CD4-positive, alpha-beta memory T cell (primary cell): Measurements from ENCODE around the gene AZIN2. TPM values are rescaled to one million over a fixed set of nuclear protein-coding genes. Genes with fewer than 3 reads are reported as not detected.
"Not testable (repeated sequence)": the region's sequence is repeated elsewhere in the genome, so short reads cannot be mapped to it uniquely, and the experiment has no call there.

Experiments
- CTCF ChIA-PET: fragments of 350-600 bp; sonication (Branson Sonifier 250); formaldehyde crosslinking; loops from one replicate; lab custom pipeline; 2021; ENCODE audit warnings: inconsistent platforms; ENCODE audit not compliant: partially characterized antibody; lab: Charles Lee
- POLR2A ChIA-PET: fragments of 350-600 bp; sonication (Branson Sonifier 250); formaldehyde crosslinking; loops from one replicate; lab custom pipeline; 2021; ENCODE audit not compliant: partially characterized antibody; lab: Charles Lee
- DNase-seq, 5 donors: peaks; one replicate each; pipeline versions ENCODE4 v3.0.0 to v3.0.0-alpha.2; 2020 to 2022; ENCODE audit warnings: mixed read lengths in 1 of 5
- H3K27ac ChIP-seq: one replicate; pipeline ENCODE4 v1.7.0; 2013; ENCODE audit warnings: low read depth, low read length
- H3K27me3 ChIP-seq: 2 replicates; pipeline ENCODE4 v1.7.0; 2013; ENCODE audit warnings: mild to moderate bottlenecking, low read length, moderate library complexity; ENCODE audit not compliant: insufficient read depth
- H3K36me3 ChIP-seq: 2 replicates; pipeline ENCODE4 v1.7.0; 2013; ENCODE audit warnings: mild to moderate bottlenecking, low read length, moderate library complexity; ENCODE audit not compliant: insufficient read depth
- H3K4me1 ChIP-seq: 2 replicates; pipeline ENCODE4 v1.7.0; 2013; ENCODE audit warnings: mild to moderate bottlenecking, low read length, moderate library complexity; ENCODE audit not compliant: insufficient read depth
- H3K4me3 ChIP-seq, 2 donors: one replicate each; pipeline ENCODE4 v1.7.0; 2013; ENCODE audit warnings: low read length in 2 of 2, mild to moderate bottlenecking in 1 of 2
- H3K9me3 ChIP-seq, 2 donors: one replicate each; pipeline ENCODE4 v1.7.0; 2013; ENCODE audit warnings: low read length in 2 of 2, control low read depth in 1 of 2; ENCODE audit not compliant: control insufficient read depth in 1 of 2
- H3K27ac Mint-ChIP-seq, 7 donors: one replicate each; pipeline ENCODE4 v1.8.0; 2020 to 2021; ENCODE audit warnings: mixed read lengths in 7 of 7, mild to moderate bottlenecking in 6 of 7, inconsistent platforms in 3 of 7, moderate library complexity in 3 of 7
- H3K27me3 Mint-ChIP-seq, 2 donors: one replicate each; pipeline ENCODE4 v1.8.0; 2020 to 2021; ENCODE audit warnings: mixed read lengths in 2 of 2
- H3K36me3 Mint-ChIP-seq, 2 donors: one replicate each; pipeline ENCODE4 v1.8.0; 2020 to 2021; ENCODE audit warnings: mixed read lengths in 2 of 2, inconsistent platforms in 1 of 2, mild to moderate bottlenecking in 1 of 2
- H3K4me1 Mint-ChIP-seq, 4 donors: one replicate each; pipeline ENCODE4 v1.8.0; 2020 to 2021; ENCODE audit warnings: mixed read lengths in 4 of 4, mild to moderate bottlenecking in 1 of 4
- H3K4me3 Mint-ChIP-seq, 8 donors: one replicate each; pipeline ENCODE4 v1.8.0; 2020 to 2021; ENCODE audit warnings: mixed read lengths in 8 of 8, mild to moderate bottlenecking in 7 of 8, moderate library complexity in 6 of 8, inconsistent platforms in 3 of 8
- H3K9me3 Mint-ChIP-seq, 8 donors: one replicate each; pipeline ENCODE4 v1.8.0; 2020 to 2021; ENCODE audit warnings: mixed read lengths in 8 of 8, mild to moderate bottlenecking in 5 of 8, inconsistent platforms in 3 of 8, moderate library complexity in 1 of 8
- intact Hi-C: fragments of 100-400 bp; cut with micrococcal nuclease; formaldehyde crosslinking; loops from one replicate; pipeline ENCODE4 v1.15.1; 2023
- polyA plus RNA-seq, 2 donors: library from polyadenylated mRNA; unstranded; fragments of 300-500 nt; fragmentation: Illumina TruSeq; gene quantifications; one replicate each; pipeline ENCODE4 v1.2.3, GENCODE V29; 2021
- total RNA-seq, 2 experiments: library from RNA; stranded (reverse); gene quantifications; one replicate each; pipeline ENCODE4 v1.2.3, GENCODE V29; 2021

Gene AZIN2
- total and polyA plus RNA-seq, 4 experiments from 2014 or later = 5.4 to 8.0 (median 6.8) TPM

GRCh38 chr1:33130297-33130696 is 49.3 kb downstream of the AZIN2 start:
- Histone ChIP-seq H3K36me3 (no peaks in the 10 kb centered on the region), H3K27ac (no peak overlapping the region), H3K4me1 (peaks cover 34% of the 10 kb centered on the region), H3K9me3 (no peaks in the 10 kb centered on the region), H3K27me3 (no peaks in the 10 kb centered on the region), H3K4me3 (no peak overlapping the region)
- Mint-ChIP-seq H3K27ac (peak overlapping the region; percentile 72 to 98 (median 88)), H3K4me3 (peak overlapping the region in 2 of 8 donors; percentile 0 to 33), H3K4me1 (peaks cover 34 to 61% (median 48%) of the 10 kb centered on the region in 4 donors), H3K36me3 (peaks cover 7 to 19% of the 10 kb centered on the region in 2 donors), H3K9me3 (peaks cover 0 to 2% (median 0%) of the 10 kb centered on the region in 8 donors), H3K27me3 (no peaks in the 10 kb centered on the region)
- ChIA-PET POLR2A (interaction anchor here (1.4 kb wide), 1 partner anchor 31 kb away, joined by 5 read pairs; no protein-coding TSS in a partner anchor), CTCF (no interaction called here)
- DNase-seq = no peak
- intact Hi-C loops = no loop called here

- Histone ChIP-seq H3K4me3 (no peak overlapping the region), H3K27ac (no peak overlapping the region), H3K27me3 (no peaks in the 10 kb centered on the region), H3K4me1 (peaks cover 28% of the 10 kb centered on the region), H3K9me3 (no peaks in the 10 kb centered on the region), H3K36me3 (no peaks in the 10 kb centered on the region)
- H3K27me3 Mint-ChIP-seq = no peaks in the 10 kb centered on the region
- no peak for DNase-seq
- intact Hi-C loops = no loop called here
- peak overlapping the region in 5 of 7 donors; percentile 80 to 98 (median 91) for H3K27ac Mint-ChIP-seq
- H3K4me1 Mint-ChIP-seq = peaks cover 30 to 52% (median 43%) of the 10 kb centered on the region in 4 donors
- peaks cover 0 to 2% (median 0%) of the 10 kb centered on the region in 8 donors for H3K9me3 Mint-ChIP-seq
- ChIA-PET POLR2A (no interaction called here), CTCF (no interaction called here)
- no peak overlapping the region for H3K4me3 Mint-ChIP-seq
- H3K36me3 Mint-ChIP-seq = peaks cover 5 to 13% of the 10 kb centered on the region in 2 donors
These were observed 50.2 kb downstream of the AZIN2 start for GRCh38 chr1:33131191-33131590.

- ChIA-PET CTCF (no interaction called here), POLR2A (no interaction called here)
- DNase-seq = no peak
These were observed 51.6 kb downstream of the AZIN2 start for GRCh38 chr1:33132549-33132948.

GRCh38 chr1:33133478-33134105 is 52.6 kb downstream of the AZIN2 start:
- H3K36me3 ChIP-seq = no peaks in the 10 kb centered on the region
- H3K4me3 Mint-ChIP-seq = no peak overlapping the region
- peaks cover 0 to 2% (median 0%) of the 10 kb centered on the region in 8 donors for H3K9me3 Mint-ChIP-seq
- CTCF ChIA-PET = interaction anchor here (1.3 to 1.6 kb wide), 2 partner anchors 38 to 162 kb away, joined by 3 read pairs; no protein-coding TSS in a partner anchor
- no peak overlapping the region for H3K27ac ChIP-seq
- H3K9me3 ChIP-seq = no peaks in the 10 kb centered on the region
- peaks cover 22 to 41% (median 29%) of the 10 kb centered on the region in 4 donors for H3K4me1 Mint-ChIP-seq
- no peak for DNase-seq
- H3K36me3 Mint-ChIP-seq = peaks cover 5% of the 10 kb centered on the region in 2 donors
- POLR2A ChIA-PET = no interaction called here
- H3K4me1 ChIP-seq = peaks cover 11% of the 10 kb centered on the region
- H3K27me3 ChIP-seq = no peaks in the 10 kb centered on the region
- peak overlapping the region; percentile 4 to 77 (median 39) for H3K27ac Mint-ChIP-seq
- H3K27me3 Mint-ChIP-seq = no peaks in the 10 kb centered on the region
- intact Hi-C loops = no loop called here
- no peak overlapping the region for H3K4me3 ChIP-seq

More at GRCh38 chr1:33132549-33132948, 51.6 kb downstream of the AZIN2 start:
- peak overlapping the region; percentile 34 to 94 (median 68) for H3K27ac Mint-ChIP-seq
- H3K4me1 ChIP-seq = peaks cover 21% of the 10 kb centered on the region
- no peak overlapping the region for H3K27ac ChIP-seq
- no peak overlapping the region for H3K4me3 ChIP-seq
- H3K9me3 Mint-ChIP-seq = peaks cover 0 to 2% (median 0%) of the 10 kb centered on the region in 8 donors
- H3K27me3 Mint-ChIP-seq = no peaks in the 10 kb centered on the region
- H3K4me1 Mint-ChIP-seq = peaks cover 25 to 40% (median 34%) of the 10 kb centered on the region in 4 donors
- no peaks in the 10 kb centered on the region for H3K27me3 ChIP-seq
- H3K9me3 ChIP-seq = no peaks in the 10 kb centered on the region
- intact Hi-C loops = no loop called here
- peaks cover 5 to 6% of the 10 kb centered on the region in 2 donors for H3K36me3 Mint-ChIP-seq
- no peaks in the 10 kb centered on the region for H3K36me3 ChIP-seq
- peak overlapping the region in 1 of 8 donors; percentile 31 for H3K4me3 Mint-ChIP-seq

GRCh38 chr1:33136041-33136440 is 55.1 kb downstream of the AZIN2 start:
- ChIA-PET POLR2A (interaction anchor here (1.1 kb wide), 1 partner anchor 9 kb away, joined by 5 read pairs; no protein-coding TSS in a partner anchor), CTCF (interaction anchor here (1.4 to 1.5 kb wide), 2 partner anchors 9 to 160 kb away, joined by 3 to 7 read pairs; no protein-coding TSS in a partner anchor)
- H3K27me3 Mint-ChIP-seq, H3K27ac ChIP-seq, H3K4me3 Mint-ChIP-seq, H3K4me3 ChIP-seq, intact Hi-C loops, H3K36me3 Mint-ChIP-seq, H3K9me3 Mint-ChIP-seq, H3K27me3 ChIP-seq, DNase-seq, H3K9me3 ChIP-seq, H3K4me1 ChIP-seq, H3K36me3 ChIP-seq: not testable (repeated sequence)
- H3K27ac Mint-ChIP-seq = peak overlapping the region in 2 of 7 donors; percentile 27 to 29
- peaks cover 10 to 20% (median 18%) of the 10 kb centered on the region in 4 donors for H3K4me1 Mint-ChIP-seq

GRCh38 chr1:33137800-33138199 is 56.8 kb downstream of the AZIN2 start:
- no peaks in the 10 kb centered on the region for H3K4me1 ChIP-seq
- no peaks in the 10 kb centered on the region for H3K36me3 ChIP-seq
- no peaks in the 10 kb centered on the region for H3K27me3 ChIP-seq
- H3K27ac Mint-ChIP-seq = peak overlapping the region in 3 of 7 donors; percentile 35 to 57 (median 53)
- ChIA-PET CTCF (interaction anchor here (1.3 to 2.0 kb wide), 5 partner anchors 10 to 158 kb away, joined by 4 to 7 read pairs (median 4); partner anchors contain the start of gene TRIM62), POLR2A (interaction anchor here (1.4 to 1.7 kb wide), 2 partner anchors 10 to 43 kb away, joined by 3 to 12 read pairs; no protein-coding TSS in a partner anchor)
- peaks cover 10 to 17% (median 13%) of the 10 kb centered on the region in 4 donors for H3K4me1 Mint-ChIP-seq
- no peaks in the 10 kb centered on the region for H3K9me3 Mint-ChIP-seq
- peak in 1 of 5 donors; percentile 11 for DNase-seq
- H3K36me3 Mint-ChIP-seq = peaks cover 0 to 6% of the 10 kb centered on the region in 2 donors
- no peaks in the 10 kb centered on the region for H3K27me3 Mint-ChIP-seq
- H3K27ac ChIP-seq = no peak overlapping the region
- intact Hi-C loops = no loop called here
- no peak overlapping the region for H3K4me3 ChIP-seq
- no peaks in the 10 kb centered on the region for H3K9me3 ChIP-seq
- H3K4me3 Mint-ChIP-seq = no peak overlapping the region
